ENCODE results near the gene MILR1. TPM values are rescaled to one million over a fixed set of nuclear protein-coding genes. Genes with fewer than 3 reads are reported as not detected.
A peak's percentile ranks its signal among the peaks of the same experiment; 100 is the strongest.
"Not testable (repeated sequence)": the region's sequence is repeated elsewhere in the genome, so short reads cannot be mapped to it uniquely, and the experiment has no call there.

Gene MILR1
- total and polyA plus RNA-seq, 4 donors: 5.6 to 8.9 (median 8.2) TPM

DNA sequence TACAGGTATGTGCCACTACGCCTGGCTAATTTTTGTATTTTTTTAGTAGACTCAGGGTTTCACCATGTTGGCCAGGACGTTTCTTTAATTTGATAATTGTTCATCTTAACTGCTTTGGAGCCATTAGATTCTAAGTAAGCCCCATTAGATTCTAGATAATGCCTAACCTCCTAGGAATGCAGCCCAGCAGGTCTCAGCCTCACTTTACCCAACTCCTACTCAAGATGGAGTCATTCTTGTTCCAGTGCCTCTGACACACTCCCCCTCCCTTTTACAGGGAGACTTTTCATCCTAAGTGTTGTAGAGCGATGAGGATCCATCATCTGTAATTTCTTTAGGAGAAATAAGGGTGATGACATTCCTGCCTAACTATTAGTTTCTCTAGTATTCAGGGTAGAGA, 23.7 kb upstream of the MILR1 start:
- Histone ChIP-seq H3K9me3 (ENCODE audit: control insufficient read depth, insufficient read depth, low read length) (no peaks in the 10 kb centered on the region), H3K27ac (ENCODE audit: low read depth, low read length) (no peak overlapping the region), H3K4me1 (ENCODE audit: control insufficient read depth, insufficient read depth, low read length) (no peaks in the 10 kb centered on the region), H3K36me3 (ENCODE audit: control insufficient read depth, insufficient read depth, low read length) (no peaks in the 10 kb centered on the region), H3K27me3 (ENCODE audit: control insufficient read depth, insufficient read depth, low read length) (no peaks in the 10 kb centered on the region), H3K4me3 (ENCODE audit: low read depth, low read length) (no peak overlapping the region)
- DNase-seq (ENCODE audit: low read depth in 4 of 6, low spot score in 6 of 6): no peak
- WGBS (ENCODE audit: insufficient coverage): 93% methylated on average over 2 of the region's 3 CpGs

DNA sequence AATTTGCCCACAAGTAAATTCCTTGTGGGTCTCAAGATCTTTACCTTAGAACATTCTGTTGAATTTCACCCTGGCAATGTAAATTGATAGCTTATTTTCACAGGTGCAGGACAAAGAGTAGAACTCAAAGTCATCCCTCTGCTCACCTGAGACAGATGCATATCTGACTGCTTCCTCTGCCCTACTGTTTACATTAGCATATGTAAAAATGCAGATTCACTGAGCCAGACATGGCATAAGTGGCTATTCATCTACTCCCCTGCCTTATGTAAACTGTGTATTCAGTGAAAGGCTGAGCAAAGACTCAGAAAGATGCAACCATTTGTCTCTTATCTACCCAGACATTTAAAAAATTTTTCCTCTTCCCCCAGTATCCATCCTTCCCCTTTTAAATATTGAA, 22.3 kb upstream of the MILR1 start:
- DNase-seq (ENCODE audit: low read depth in 4 of 6, low spot score in 6 of 6): no peak
- H3K9me3 ChIP-seq (ENCODE audit: control insufficient read depth, insufficient read depth, low read length): no peaks in the 10 kb centered on the region
- no peaks in the 10 kb centered on the region for H3K27me3 ChIP-seq (ENCODE audit: control insufficient read depth, insufficient read depth, low read length)
- H3K27ac ChIP-seq (ENCODE audit: low read depth, low read length): no peak overlapping the region
- H3K36me3 ChIP-seq (ENCODE audit: control insufficient read depth, insufficient read depth, low read length): no peaks in the 10 kb centered on the region
- H3K4me3 ChIP-seq (ENCODE audit: low read depth, low read length): no peak overlapping the region
- H3K4me1 ChIP-seq (ENCODE audit: control insufficient read depth, insufficient read depth, low read length): no peaks in the 10 kb centered on the region

DNA sequence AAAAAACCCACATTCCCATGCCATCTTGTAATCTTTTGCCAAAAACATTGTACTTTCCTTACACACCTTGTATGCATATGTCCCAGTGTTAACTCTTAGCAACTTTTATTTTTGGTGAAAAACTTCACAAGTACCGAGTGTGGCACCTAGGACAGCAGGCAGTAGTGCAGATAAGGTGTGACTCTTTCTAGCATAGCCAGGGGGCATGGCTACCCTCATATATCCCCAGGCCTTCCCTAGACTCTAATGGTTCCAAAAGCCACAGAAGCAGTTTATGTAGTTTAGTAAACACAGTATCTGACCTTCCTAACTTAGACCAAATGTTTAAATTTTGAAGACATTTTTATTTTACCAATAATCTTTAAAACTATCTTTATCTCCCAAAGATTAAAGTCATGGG, 20.5 kb upstream of the MILR1 start:
- WGBS (ENCODE audit: insufficient coverage): 90% methylated on average over 1 of the region's 1 CpG
- H3K9me3 ChIP-seq (ENCODE audit: control insufficient read depth, insufficient read depth, low read length): no peaks in the 10 kb centered on the region
- DNase-seq (ENCODE audit: low read depth in 4 of 6, low spot score in 6 of 6): no peak
- H3K36me3 ChIP-seq (ENCODE audit: control insufficient read depth, insufficient read depth, low read length): no peaks in the 10 kb centered on the region
- H3K4me3 ChIP-seq (ENCODE audit: low read depth, low read length): no peak overlapping the region
- H3K4me1 ChIP-seq (ENCODE audit: control insufficient read depth, insufficient read depth, low read length): no peaks in the 10 kb centered on the region
- H3K27ac ChIP-seq (ENCODE audit: low read depth, low read length): no peak overlapping the region
- H3K27me3 ChIP-seq (ENCODE audit: control insufficient read depth, insufficient read depth, low read length): no peaks in the 10 kb centered on the region

DNA sequence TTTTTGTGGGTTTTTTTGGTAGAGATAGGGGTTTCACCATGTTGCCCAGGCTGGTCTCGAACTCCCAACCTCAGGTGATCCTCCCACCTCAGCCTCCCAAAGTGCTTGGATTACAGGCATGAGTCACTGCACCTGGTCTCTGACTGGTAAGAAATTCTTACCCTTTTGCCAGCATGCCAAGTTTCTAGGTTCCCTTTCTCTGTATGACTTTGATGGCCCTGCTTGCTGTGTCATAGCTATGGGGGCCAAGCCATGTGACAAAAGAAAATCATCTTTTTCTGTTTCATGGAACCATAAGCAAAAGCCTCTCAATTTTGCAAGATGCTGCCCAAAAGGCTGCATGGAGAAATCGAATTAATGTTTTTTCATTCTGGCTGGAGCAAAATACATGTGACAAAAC, 18.9 kb upstream of the MILR1 start:
- not testable (repeated sequence) for H3K9me3 ChIP-seq (ENCODE audit: control insufficient read depth, insufficient read depth, low read length); H3K36me3 ChIP-seq (ENCODE audit: control insufficient read depth, insufficient read depth, low read length); H3K4me1 ChIP-seq (ENCODE audit: control insufficient read depth, insufficient read depth, low read length); DNase-seq (ENCODE audit: low read depth in 4 of 6, low spot score in 6 of 6); H3K27me3 ChIP-seq (ENCODE audit: control insufficient read depth, insufficient read depth, low read length); H3K4me3 ChIP-seq (ENCODE audit: low read depth, low read length); H3K27ac ChIP-seq (ENCODE audit: low read depth, low read length)
- 89% methylated on average over 2 of the region's 2 CpGs for WGBS (ENCODE audit: insufficient coverage)

DNA sequence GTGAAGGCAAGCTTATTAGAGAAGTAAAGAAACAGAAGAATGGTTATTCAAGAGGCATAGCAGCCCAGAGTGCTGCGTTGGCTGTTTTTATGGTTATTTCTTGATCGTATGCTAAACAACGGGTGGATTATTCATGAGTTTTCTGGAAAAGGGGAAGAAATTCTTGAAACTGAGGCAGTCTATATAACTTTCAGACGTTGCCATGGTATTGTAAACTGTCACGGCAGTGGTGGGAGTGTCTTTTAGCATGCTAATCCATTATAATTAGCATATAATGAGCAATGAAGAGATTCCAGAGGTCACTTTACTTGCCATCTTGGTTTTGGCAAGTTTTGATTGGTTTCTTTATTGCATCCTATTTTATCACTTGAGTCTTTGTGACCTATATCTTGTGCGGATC, 17.4 kb upstream of the MILR1 start:
- no peak overlapping the region for H3K27ac ChIP-seq (ENCODE audit: low read depth, low read length)
- H3K4me1 ChIP-seq (ENCODE audit: control insufficient read depth, insufficient read depth, low read length): no peaks in the 10 kb centered on the region
- WGBS (ENCODE audit: insufficient coverage): 32% methylated on average over 3 of the region's 6 CpGs
- no peak overlapping the region for H3K4me3 ChIP-seq (ENCODE audit: low read depth, low read length)
- no peaks in the 10 kb centered on the region for H3K9me3 ChIP-seq (ENCODE audit: control insufficient read depth, insufficient read depth, low read length)
- no peak for DNase-seq (ENCODE audit: low read depth in 4 of 6, low spot score in 6 of 6)
- H3K36me3 ChIP-seq (ENCODE audit: control insufficient read depth, insufficient read depth, low read length): no peaks in the 10 kb centered on the region
- H3K27me3 ChIP-seq (ENCODE audit: control insufficient read depth, insufficient read depth, low read length): no peaks in the 10 kb centered on the region

DNA sequence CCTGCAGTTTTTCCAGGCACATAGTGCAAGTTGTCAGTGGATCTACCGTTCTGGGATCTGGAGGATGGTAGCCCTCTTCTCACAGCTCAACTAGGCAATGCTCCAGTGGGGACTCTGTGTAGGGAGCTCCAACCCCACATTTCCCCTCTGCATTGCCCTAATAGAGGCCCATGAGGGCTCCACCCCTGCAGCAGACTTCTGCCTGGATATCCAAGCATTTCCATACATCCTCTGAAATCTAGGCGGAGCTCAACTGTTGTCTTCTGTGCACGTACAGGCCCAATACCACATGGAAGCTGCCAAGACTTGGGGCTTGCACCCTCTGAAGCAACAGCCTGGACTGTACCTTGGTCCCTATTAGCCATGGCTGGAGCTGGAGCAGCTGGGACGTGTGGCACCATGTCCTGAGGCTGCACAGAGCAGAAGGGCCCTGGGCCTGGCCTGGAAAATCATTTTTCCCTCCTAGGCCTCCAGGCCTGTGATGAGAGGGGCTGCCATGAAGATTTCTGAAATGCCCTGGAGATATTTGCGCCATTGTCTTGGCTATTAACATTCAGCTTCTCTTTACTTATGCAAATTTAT, 10.9 kb upstream of the MILR1 start:
- H3K4me3 ChIP-seq (ENCODE audit: low read depth, low read length): no peak overlapping the region
- H3K27me3 ChIP-seq (ENCODE audit: control insufficient read depth, insufficient read depth, low read length): no peaks in the 10 kb centered on the region
- peaks cover 8% of the 10 kb centered on the region for H3K9me3 ChIP-seq (ENCODE audit: control insufficient read depth, insufficient read depth, low read length)
- H3K4me1 ChIP-seq (ENCODE audit: control insufficient read depth, insufficient read depth, low read length): peaks cover 4% of the 10 kb centered on the region
- no peak for DNase-seq (ENCODE audit: low read depth in 4 of 6, low spot score in 6 of 6)
- H3K27ac ChIP-seq (ENCODE audit: low read depth, low read length): no peak overlapping the region
- 83% methylated on average over 4 of the region's 5 CpGs for WGBS (ENCODE audit: insufficient coverage)
- H3K36me3 ChIP-seq (ENCODE audit: control insufficient read depth, insufficient read depth, low read length): no peaks in the 10 kb centered on the region

DNA sequence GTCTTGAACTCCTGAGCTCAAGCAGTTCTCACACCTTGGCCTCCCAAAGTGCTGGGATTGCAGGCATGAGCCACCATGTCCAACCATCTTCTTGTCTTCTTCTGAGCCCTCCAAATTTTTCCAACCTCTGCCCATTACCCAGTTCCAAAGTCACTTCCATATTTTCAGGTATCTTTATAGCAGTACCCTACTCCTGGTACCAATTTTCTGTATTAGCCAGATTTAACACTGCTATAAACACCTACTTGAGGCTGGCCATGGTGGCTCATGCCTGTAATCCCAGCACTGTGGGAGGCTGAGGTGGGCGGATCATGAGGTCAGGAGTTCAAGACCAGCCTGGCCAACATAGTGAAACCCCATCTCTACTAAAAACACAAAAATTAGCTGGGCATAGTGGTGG, 9.4 kb upstream of the MILR1 start:
- H3K27ac ChIP-seq (ENCODE audit: low read depth, low read length); H3K9me3 ChIP-seq (ENCODE audit: control insufficient read depth, insufficient read depth, low read length); H3K27me3 ChIP-seq (ENCODE audit: control insufficient read depth, insufficient read depth, low read length); H3K36me3 ChIP-seq (ENCODE audit: control insufficient read depth, insufficient read depth, low read length); H3K4me1 ChIP-seq (ENCODE audit: control insufficient read depth, insufficient read depth, low read length); DNase-seq (ENCODE audit: low read depth in 4 of 6, low spot score in 6 of 6); H3K4me3 ChIP-seq (ENCODE audit: low read depth, low read length): not testable (repeated sequence)
- no CpG with 5 or more reads among the region's 1 CpG for WGBS (ENCODE audit: insufficient coverage)

DNA sequence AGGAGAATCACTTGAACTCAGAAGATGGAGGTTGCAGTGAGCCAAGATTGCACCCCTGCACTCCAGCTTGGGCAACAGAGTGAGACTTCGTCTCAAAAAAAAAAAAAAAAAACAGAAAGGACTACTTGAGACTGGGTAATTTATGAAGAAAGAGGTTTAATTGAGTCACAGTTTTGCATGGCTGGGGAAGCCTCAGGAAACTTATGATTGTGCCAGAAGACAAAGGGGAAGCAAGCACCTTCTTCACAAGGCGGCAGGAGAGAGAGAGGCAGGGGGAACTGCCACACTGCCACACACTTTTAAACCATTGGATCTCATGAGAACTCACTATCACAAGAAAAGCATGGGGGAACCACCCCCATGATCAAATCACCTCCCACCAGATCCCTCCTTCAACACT, 9.0 kb upstream of the MILR1 start:
- Histone ChIP-seq H3K9me3 (ENCODE audit: control insufficient read depth, insufficient read depth, low read length) (peaks cover 8% of the 10 kb centered on the region), H3K27ac (ENCODE audit: low read depth, low read length) (no peak overlapping the region), H3K4me3 (ENCODE audit: low read depth, low read length) (no peak overlapping the region), H3K4me1 (ENCODE audit: control insufficient read depth, insufficient read depth, low read length) (peaks cover 4% of the 10 kb centered on the region), H3K36me3 (ENCODE audit: control insufficient read depth, insufficient read depth, low read length) (no peaks in the 10 kb centered on the region), H3K27me3 (ENCODE audit: control insufficient read depth, insufficient read depth, low read length) (no peaks in the 10 kb centered on the region)
- no peak for DNase-seq (ENCODE audit: low read depth in 4 of 6, low spot score in 6 of 6)
- WGBS (ENCODE audit: insufficient coverage): 100% methylated on average over 1 of the region's 2 CpGs

DNA sequence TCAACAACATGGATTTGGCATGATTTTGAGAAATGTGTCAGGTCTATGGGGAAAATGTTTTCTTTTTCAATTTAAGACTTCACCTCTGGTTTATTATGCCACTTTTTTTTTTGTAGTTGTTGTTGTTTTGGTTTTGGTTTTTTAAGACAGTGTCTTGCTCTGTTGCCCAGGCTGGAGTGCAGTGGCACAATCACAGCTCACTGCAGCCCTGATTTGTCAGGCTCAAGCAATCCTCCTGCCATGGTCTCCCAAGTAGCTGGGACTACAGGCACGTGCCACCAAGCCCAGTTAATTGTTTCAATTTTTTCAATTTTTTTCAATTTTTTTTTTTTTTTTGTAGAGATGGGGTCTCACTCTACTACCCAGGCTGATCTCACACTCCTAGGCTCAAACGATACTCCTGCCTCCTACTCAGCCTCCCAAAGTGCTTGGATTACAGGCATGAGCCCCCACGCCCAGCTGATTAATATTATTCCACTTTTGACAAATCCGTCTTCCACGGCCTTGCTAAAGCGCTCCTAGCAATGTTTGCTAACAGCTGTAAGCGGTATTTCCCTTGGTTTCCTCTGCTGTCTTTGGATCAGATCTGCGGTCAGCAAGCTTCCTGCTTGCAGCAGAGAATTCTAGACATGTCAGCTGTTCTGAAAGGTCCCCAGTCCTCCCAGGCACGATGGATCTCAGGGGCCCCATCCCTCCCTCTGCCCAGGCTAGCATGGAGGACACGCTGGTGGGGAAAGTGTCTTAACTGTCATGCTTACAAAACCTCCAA, 7.0 kb upstream of the MILR1 start:
- peak overlapping the region; percentile 11 for H3K27ac ChIP-seq (ENCODE audit: low read depth, low read length)
- H3K4me1 ChIP-seq (ENCODE audit: control insufficient read depth, insufficient read depth, low read length): peaks cover 4% of the 10 kb centered on the region
- H3K4me3 ChIP-seq (ENCODE audit: low read depth, low read length): no peak overlapping the region
- no peaks in the 10 kb centered on the region for H3K36me3 ChIP-seq (ENCODE audit: control insufficient read depth, insufficient read depth, low read length)
- peak in 1 of 6 donors; percentile 33 for DNase-seq (ENCODE audit: low read depth in 4 of 6, low spot score in 6 of 6)
- peaks cover 8% of the 10 kb centered on the region for H3K9me3 ChIP-seq (ENCODE audit: control insufficient read depth, insufficient read depth, low read length)
- no peaks in the 10 kb centered on the region for H3K27me3 ChIP-seq (ENCODE audit: control insufficient read depth, insufficient read depth, low read length)
- 84% methylated on average over 7 of the region's 10 CpGs for WGBS (ENCODE audit: insufficient coverage)

DNA sequence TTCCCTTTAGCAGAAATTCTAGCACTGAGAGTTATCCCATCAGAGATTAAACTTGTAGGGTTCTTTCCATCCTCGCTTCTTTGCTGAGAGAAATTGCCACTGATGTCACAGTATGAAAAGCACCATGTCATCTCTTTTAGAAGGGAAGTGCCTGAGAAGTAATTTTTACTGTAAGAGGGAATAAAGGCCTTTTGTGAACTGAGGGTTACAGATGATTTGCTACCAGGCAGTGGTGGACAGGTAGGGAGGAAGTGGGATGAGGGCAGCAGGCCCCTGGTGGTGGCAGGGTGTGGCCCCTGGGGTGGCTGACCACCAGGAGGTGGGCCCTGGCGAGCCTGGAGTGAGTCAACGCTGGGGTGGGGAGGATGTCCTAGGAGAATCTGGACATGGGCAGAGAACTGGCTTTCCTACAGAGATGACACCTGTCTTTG, 6.4 kb upstream of the MILR1 start:
- Histone ChIP-seq H3K36me3 (ENCODE audit: control insufficient read depth, insufficient read depth, low read length) (no peaks in the 10 kb centered on the region), H3K4me1 (ENCODE audit: control insufficient read depth, insufficient read depth, low read length) (peaks cover 4% of the 10 kb centered on the region), H3K27ac (ENCODE audit: low read depth, low read length) (peak overlapping the region; percentile 11), H3K4me3 (ENCODE audit: low read depth, low read length) (no peak overlapping the region), H3K27me3 (ENCODE audit: control insufficient read depth, insufficient read depth, low read length) (no peaks in the 10 kb centered on the region), H3K9me3 (ENCODE audit: control insufficient read depth, insufficient read depth, low read length) (peaks cover 4% of the 10 kb centered on the region)
- WGBS (ENCODE audit: insufficient coverage): 84% methylated on average over 2 of the region's 3 CpGs
- DNase-seq (ENCODE audit: low read depth in 4 of 6, low spot score in 6 of 6): no peak

Data from spinal cord (tissue), 10 donors.